ENCODE results near the gene HACD1. TPM values are rescaled to one million over a fixed set of nuclear protein-coding genes. Genes with fewer than 3 reads are reported as not detected.
"Not testable (repeated sequence)": the region's sequence is repeated elsewhere in the genome, so short reads cannot be mapped to it uniquely, and the experiment has no call there.

Gene HACD1
- total RNA-seq, 4 donors from 2014 or later, result 2.6 to 48.9 (median 18.4) TPM

DNA sequence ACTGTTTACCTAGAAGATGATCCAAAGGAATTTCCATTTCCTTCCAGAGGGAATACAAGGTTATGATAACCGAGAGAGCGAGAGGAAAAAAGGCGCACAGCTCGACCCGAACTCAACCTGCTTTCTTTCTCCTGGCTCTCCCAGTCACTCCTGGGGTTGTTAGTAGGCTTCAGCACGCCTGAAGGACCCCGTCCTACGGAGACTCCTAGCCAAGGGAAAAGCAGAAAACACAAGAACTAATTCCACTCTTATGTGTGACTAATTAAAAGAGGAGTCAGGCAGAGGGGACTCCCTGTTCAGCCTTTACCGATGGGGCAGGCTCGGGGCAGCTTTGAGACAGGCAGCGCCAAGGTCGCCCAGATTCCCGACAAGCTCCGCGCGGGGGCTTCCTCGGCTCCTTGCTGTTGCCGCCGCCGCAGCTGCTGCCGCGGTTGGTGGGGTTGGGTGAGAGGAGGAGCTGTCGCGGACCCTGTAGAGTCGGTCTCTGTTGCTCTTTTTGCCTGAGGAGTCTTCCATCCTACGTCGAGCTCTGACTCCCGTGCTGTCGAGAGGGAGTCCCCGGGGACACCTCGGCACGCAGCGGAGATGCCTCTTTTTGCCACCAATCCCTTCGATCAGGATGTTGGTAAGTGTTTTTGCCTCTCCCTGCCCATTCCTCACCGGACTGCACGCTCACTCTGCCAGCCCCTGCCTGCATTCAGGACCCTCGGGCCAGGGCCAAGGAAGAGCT is 26.7 kb upstream of the HACD1 start, which contains the start of gene STAM:
STAM (plus strand) TSS at position 397 of the 730 bp plus-strand sequence; CDS start at position 586, 189 bp downstream.
- intact Hi-C loops (cut with DNase I; ENCODE audit: low total_unique reads), result no loop called here
- H3K9me3 ChIP-seq, result no peaks in the 10 kb centered on the region
- DNase-seq, result peak; percentile 89 to 92
- H3K36me3 ChIP-seq, result no peaks in the 10 kb centered on the region
- H3K4me1 ChIP-seq, result peaks cover 12 to 17% of the 10 kb centered on the region in 2 donors
- H3K4me3 ChIP-seq, result peak within 1 kb of the TSS; percentile 67 to 92
- no peaks in the 10 kb centered on the region for H3K27me3 ChIP-seq
- H3K27ac ChIP-seq, result peak within 1 kb of the TSS; percentile 92 to 98
- TF ChIP-seq, protein P1, sequence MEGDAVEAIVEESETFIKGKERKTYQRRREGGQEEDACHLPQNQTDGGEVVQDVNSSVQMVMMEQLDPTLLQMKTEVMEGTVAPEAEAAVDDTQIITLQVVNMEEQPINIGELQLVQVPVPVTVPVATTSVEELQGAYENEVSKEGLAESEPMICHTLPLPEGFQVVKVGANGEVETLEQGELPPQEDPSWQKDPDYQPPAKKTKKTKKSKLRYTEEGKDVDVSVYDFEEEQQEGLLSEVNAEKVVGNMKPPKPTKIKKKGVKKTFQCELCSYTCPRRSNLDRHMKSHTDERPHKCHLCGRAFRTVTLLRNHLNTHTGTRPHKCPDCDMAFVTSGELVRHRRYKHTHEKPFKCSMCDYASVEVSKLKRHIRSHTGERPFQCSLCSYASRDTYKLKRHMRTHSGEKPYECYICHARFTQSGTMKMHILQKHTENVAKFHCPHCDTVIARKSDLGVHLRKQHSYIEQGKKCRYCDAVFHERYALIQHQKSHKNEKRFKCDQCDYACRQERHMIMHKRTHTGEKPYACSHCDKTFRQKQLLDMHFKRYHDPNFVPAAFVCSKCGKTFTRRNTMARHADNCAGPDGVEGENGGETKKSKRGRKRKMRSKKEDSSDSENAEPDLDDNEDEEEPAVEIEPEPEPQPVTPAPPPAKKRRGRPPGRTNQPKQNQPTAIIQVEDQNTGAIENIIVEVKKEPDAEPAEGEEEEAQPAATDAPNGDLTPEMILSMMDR (IDR thresholded peaks at IDR 0.05), result peak in 1 of 4 experiments; percentile 7
- peak; percentile 29 to 46 for TF ChIP-seq POLR2A (IDR thresholded peaks at IDR 0.05)

DNA sequence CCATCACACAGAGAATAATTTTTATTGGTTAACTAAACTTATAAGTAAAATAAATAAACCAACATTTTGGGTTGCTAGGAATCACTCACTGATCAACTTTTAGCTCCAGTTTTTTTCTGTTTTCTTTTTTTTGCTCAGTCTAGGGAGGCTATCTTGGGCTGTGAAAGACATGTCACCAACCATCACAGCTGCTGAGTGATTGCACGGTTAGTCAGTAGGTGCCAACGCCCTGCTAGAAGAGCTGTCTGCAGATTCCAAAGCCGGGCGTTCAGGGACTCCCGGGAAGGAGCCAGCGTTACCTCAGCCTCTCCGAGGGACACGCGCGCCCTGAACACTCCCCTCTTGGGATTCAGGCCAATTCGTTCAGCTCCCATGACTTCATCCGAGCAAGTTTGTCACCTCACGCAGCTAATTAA is 26.2 kb upstream of the HACD1 start:
- no peaks in the 10 kb centered on the region for H3K9me3 ChIP-seq
- peak in 1 of 2 donors; percentile 75 for DNase-seq
- TF ChIP-seq POLR2A (IDR thresholded peaks at IDR 0.05), result no peak
- TF ChIP-seq, protein P1 (IDR thresholded peaks at IDR 0.05), result no peak
- no peaks in the 10 kb centered on the region for H3K27me3 ChIP-seq
- no peaks in the 10 kb centered on the region for H3K36me3 ChIP-seq
- H3K27ac ChIP-seq, result peak overlapping the region; percentile 92 to 98
- peak overlapping the region; percentile 67 to 92 for H3K4me3 ChIP-seq
- intact Hi-C loops (cut with DNase I; ENCODE audit: low total_unique reads), result no loop called here
- H3K4me1 ChIP-seq, result peaks cover 12 to 17% of the 10 kb centered on the region in 2 donors

DNA sequence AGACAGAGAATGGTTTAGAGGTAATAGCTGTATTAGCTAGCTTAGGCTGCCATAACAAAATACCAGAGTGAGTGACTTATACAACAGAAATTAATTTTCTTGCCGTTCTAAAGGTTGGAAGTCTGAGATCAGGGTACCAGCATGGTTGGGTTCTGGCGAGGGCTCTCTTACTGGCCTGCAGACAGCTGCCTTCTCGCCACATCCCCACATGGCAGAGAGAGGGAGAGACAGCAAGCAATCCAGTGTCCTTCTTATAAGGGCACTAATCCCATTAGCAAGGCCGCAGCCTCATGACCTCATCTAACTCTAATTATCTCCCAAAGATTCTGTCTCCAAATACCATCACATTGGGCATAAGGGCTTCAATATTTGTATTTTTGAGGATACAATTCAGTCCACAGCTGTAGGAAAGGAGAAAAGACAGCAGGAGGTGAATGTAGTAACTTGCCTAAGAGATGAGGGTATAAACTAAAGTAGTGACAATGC is 23.2 kb upstream of the HACD1 start:
- no peak overlapping the region for H3K27ac ChIP-seq
- no peaks in the 10 kb centered on the region for H3K27me3 ChIP-seq
- no peak overlapping the region for H3K4me3 ChIP-seq
- H3K4me1 ChIP-seq, result peaks cover 4 to 5% of the 10 kb centered on the region in 2 donors
- H3K36me3 ChIP-seq, result no peaks in the 10 kb centered on the region
- no peak for DNase-seq
- H3K9me3 ChIP-seq, result no peaks in the 10 kb centered on the region
- TF ChIP-seq POLR2A (IDR thresholded peaks at IDR 0.05), result no peak
- TF ChIP-seq, protein P1 (IDR thresholded peaks at IDR 0.05), result no peak
- intact Hi-C loops (cut with DNase I; ENCODE audit: low total_unique reads), result no loop called here

DNA sequence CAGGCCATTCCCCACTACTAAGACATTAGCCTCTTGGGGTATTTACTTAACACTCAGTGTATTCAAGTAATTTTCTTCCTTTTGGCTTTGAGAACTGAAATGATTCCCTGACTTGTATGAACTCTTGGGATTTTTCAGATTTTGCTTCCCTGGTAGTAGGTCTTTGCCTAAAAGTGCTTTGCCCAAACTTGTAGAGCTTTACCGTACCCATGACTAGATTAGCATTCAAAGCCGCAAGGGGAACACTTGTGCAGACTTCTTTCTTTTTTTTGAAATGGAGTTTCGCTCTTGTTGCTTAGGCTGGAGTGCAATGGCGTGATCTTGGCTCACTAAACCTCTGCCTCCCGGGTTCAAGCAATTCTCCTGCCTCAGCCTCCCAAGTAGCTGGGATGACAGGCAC is 20.7 kb upstream of the HACD1 start:
- H3K4me1 ChIP-seq, result no peaks in the 10 kb centered on the region
- TF ChIP-seq, protein P1 (IDR thresholded peaks at IDR 0.05), result no peak
- no peak for TF ChIP-seq POLR2A (IDR thresholded peaks at IDR 0.05)
- H3K4me3 ChIP-seq, result no peak overlapping the region
- no peak for DNase-seq
- no peak overlapping the region for H3K27ac ChIP-seq
- no peaks in the 10 kb centered on the region for H3K9me3 ChIP-seq
- intact Hi-C loops (cut with DNase I; ENCODE audit: low total_unique reads), result no loop called here
- H3K36me3 ChIP-seq, result no peaks in the 10 kb centered on the region
- H3K27me3 ChIP-seq, result no peaks in the 10 kb centered on the region

DNA sequence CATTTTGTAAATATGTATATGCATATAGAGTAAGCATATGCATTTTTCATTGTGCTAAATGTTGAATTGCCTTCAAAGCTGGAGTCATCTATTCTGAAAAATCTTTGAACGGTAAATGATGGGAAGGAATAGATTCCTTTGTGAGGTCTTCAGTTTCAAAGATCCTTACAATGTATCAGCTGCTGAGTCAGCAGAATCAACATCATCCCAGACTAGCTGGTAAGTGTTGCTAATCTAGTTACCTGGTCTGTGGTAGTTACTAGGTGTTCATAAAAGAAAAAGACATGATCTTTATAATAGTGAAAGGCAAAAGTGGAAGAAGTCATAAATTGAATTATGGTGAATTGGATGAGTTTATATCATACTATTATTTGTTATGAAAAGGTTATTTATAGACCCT is 16.2 kb upstream of the HACD1 start:
- Histone ChIP-seq H3K27me3 (no peaks in the 10 kb centered on the region), H3K36me3 (no peaks in the 10 kb centered on the region), H3K27ac (no peak overlapping the region), H3K4me3 (no peak overlapping the region), H3K9me3 (no peaks in the 10 kb centered on the region), H3K4me1 (no peaks in the 10 kb centered on the region)
- DNase-seq, result no peak
- intact Hi-C loops (cut with DNase I; ENCODE audit: low total_unique reads), result no loop called here
- TF ChIP-seq, protein P1 (IDR thresholded peaks at IDR 0.05), result no peak
- no peak for TF ChIP-seq POLR2A (IDR thresholded peaks at IDR 0.05)

DNA sequence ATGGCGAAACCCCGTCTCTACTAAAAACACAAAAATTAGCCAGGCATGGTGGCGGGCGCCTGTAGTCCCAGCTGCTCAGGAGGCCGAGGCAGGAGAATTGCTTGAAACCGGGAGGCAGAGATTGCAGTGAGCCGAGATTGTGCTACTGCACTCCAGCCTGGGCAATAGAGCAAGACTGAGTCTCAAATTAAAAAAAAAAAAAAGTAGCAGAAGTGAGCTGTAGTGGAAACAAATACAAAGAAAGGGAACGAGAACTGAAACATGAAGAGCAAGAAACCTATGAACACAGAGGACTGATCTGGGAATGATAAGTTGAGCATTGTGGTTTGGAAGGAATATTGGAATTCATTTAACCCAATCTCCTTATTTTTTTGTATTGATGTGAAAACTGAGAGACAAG is 15.4 kb upstream of the HACD1 start:
- DNase-seq; H3K4me1 ChIP-seq; H3K27ac ChIP-seq; H3K9me3 ChIP-seq; H3K4me3 ChIP-seq; H3K36me3 ChIP-seq; intact Hi-C loops (cut with DNase I; ENCODE audit: low total_unique reads); H3K27me3 ChIP-seq: not testable (repeated sequence)

Measured in uterus (tissue), 4 donors.